WTC11 (cell line): ENCODE data around the gene AK9. TPM values are rescaled to one million over a fixed set of nuclear protein-coding genes. Genes with fewer than 3 reads are reported as not detected.

ENCODE experiments used
- ATAC-seq: fragments of 200-7000 bp; cut with Tn5 transposase; 2 replicates; pipeline ENCODE4 v1.10.0; 2021; ENCODE audit warnings: mild to moderate bottlenecking, moderate library complexity
- CTCF ChIA-PET: fragments of 300-600 bp; sonication (Branson Sonifier 250); formaldehyde crosslinking; loops from one replicate; lab custom pipeline; 2021; ENCODE audit warnings: antibody characterized with exemption; lab: Charles Lee
- POLR2A ChIA-PET: fragments of 350-600 bp; sonication (Branson Sonifier 250); formaldehyde crosslinking; loops from one replicate; lab custom pipeline; 2021; ENCODE audit warnings: antibody characterized with exemption; lab: Charles Lee
- DNase-seq: peaks from one replicate; pipeline ENCODE4 v3.0.0; 2021; ENCODE audit warnings: low spot score
- H3K27ac Mint-ChIP-seq: 2 replicates; pipeline ENCODE4 v1.8.0; 2021; ENCODE audit warnings: mixed read lengths
- H3K27me3 Mint-ChIP-seq: 2 replicates; pipeline ENCODE4 v1.8.0; 2021; ENCODE audit warnings: low read depth, mild to moderate bottlenecking, moderate library complexity, mixed read lengths
- H3K36me3 Mint-ChIP-seq: 2 replicates; pipeline ENCODE4 v1.8.0; 2021; ENCODE audit warnings: mixed read lengths
- H3K4me1 Mint-ChIP-seq: 2 replicates; pipeline ENCODE4 v1.8.0; 2022; ENCODE audit warnings: mixed read lengths
- H3K4me3 Mint-ChIP-seq: 2 replicates; pipeline ENCODE4 v1.8.0; 2021; ENCODE audit warnings: mild to moderate bottlenecking, moderate library complexity, mixed read lengths
- H3K9me3 Mint-ChIP-seq: 2 replicates; pipeline ENCODE4 v1.8.0; 2021; ENCODE audit warnings: mixed read lengths
- AFF4 ChIP-seq: sonication (generic); formaldehyde crosslinking; IDR thresholded peaks from 2 replicates; pipeline ENCODE4 v1.8.1; 2023; ENCODE audit warnings: mild to moderate bottlenecking, missing genetic modification reagents, borderline replicate concordance
- AR ChIP-seq: fragments of 250-450 bp; sonication (Bioruptor Pico); IDR thresholded peaks from 2 replicates; pipeline ENCODE4 v1.9.0; 2021; ENCODE audit warnings: mild to moderate bottlenecking
- CBFB ChIP-seq: sonication (generic); formaldehyde crosslinking; IDR thresholded peaks from 2 replicates; pipeline ENCODE4 v1.8.1; 2022; ENCODE audit warnings: mild to moderate bottlenecking, low read depth, missing genetic modification reagents
- E2F4 ChIP-seq: sonication (generic); formaldehyde crosslinking; IDR thresholded peaks from 2 replicates; pipeline ENCODE4 v1.8.1; 2022; ENCODE audit warnings: low read depth, mild to moderate bottlenecking, moderate library complexity, missing genetic modification reagents, borderline replicate concordance
- ELF4 ChIP-seq: sonication (generic); formaldehyde crosslinking; IDR thresholded peaks from 2 replicates; pipeline ENCODE4 v1.8.1; 2022; ENCODE audit warnings: low read depth, mild to moderate bottlenecking, moderate library complexity, missing genetic modification reagents
- FOXJ3 ChIP-seq: sonication (generic); formaldehyde crosslinking; IDR thresholded peaks from 2 replicates; pipeline ENCODE4 v1.9.0; 2021; ENCODE audit warnings: missing genetic modification reagents, mild to moderate bottlenecking, borderline replicate concordance
- FOXP4 ChIP-seq: sonication (generic); formaldehyde crosslinking; IDR thresholded peaks from 2 replicates; pipeline ENCODE4 v1.8.0; 2022; ENCODE audit warnings: mild to moderate bottlenecking, missing genetic modification reagents
- KAT7 ChIP-seq: sonication (generic); formaldehyde crosslinking; IDR thresholded peaks from 2 replicates; pipeline ENCODE4 v1.8.1; 2023; ENCODE audit warnings: missing genetic modification reagents, mild to moderate bottlenecking, borderline replicate concordance
- MLX ChIP-seq: sonication (generic); formaldehyde crosslinking; IDR thresholded peaks from 2 replicates; pipeline ENCODE4 v1.8.1; 2023; ENCODE audit warnings: mild to moderate bottlenecking, missing genetic modification reagents, moderate library complexity
- SMAD4 ChIP-seq: sonication (generic); formaldehyde crosslinking; IDR thresholded peaks from 2 replicates; pipeline ENCODE4 v1.8.0; 2022; ENCODE audit warnings: mild to moderate bottlenecking, missing genetic modification reagents
- ZBTB21 ChIP-seq: sonication (generic); formaldehyde crosslinking; IDR thresholded peaks from 2 replicates; pipeline ENCODE4 v1.8.1; 2023; ENCODE audit warnings: mild to moderate bottlenecking, missing genetic modification reagents, borderline replicate concordance
- ZBTB43 ChIP-seq: sonication (generic); formaldehyde crosslinking; IDR thresholded peaks from 2 replicates; pipeline ENCODE4 v1.8.1; 2023; ENCODE audit warnings: mild to moderate bottlenecking, missing genetic modification reagents
- ZNF219 ChIP-seq: sonication (generic); formaldehyde crosslinking; IDR thresholded peaks from 2 replicates; pipeline ENCODE4 v1.8.0; 2023; ENCODE audit warnings: missing genetic modification reagents, mild to moderate bottlenecking, borderline replicate concordance
- ZNF425 ChIP-seq: fragments of 250-450 bp; sonication (Bioruptor Pico); conservative IDR thresholded peaks from 2 replicates; pipeline ENCODE4 v1.9.0; 2021; ENCODE audit warnings: mild to moderate bottlenecking
- ZNF512 ChIP-seq: sonication (generic); formaldehyde crosslinking; IDR thresholded peaks from 2 replicates; pipeline ENCODE4 v1.8.1; 2022; ENCODE audit warnings: missing genetic modification reagents, borderline replicate concordance
- total RNA-seq: library from RNA; stranded (reverse); gene quantifications from 3 replicates; pipeline ENCODE4 v1.2.3, GENCODE V29; 2021

The AK9 gene
- total RNA-seq, 1 experiment from 2014 or later = 3.7 TPM

GRCh38 chr6:109660526-109661320 lies 30.3 kb downstream of the AK9 start:
- DNase-seq (no peak), ATAC-seq (no peak)
- no peaks in the 10 kb centered on the region for H3K4me1 Mint-ChIP-seq
- no peak for TF ChIP-seq ZNF219
- TF ChIP-seq AR (CRISPR knock-in tag) = no peak
- TF ChIP-seq FOXJ3 (CRISPR knock-in tag) = no peak
- TF ChIP-seq ZBTB21 (CRISPR knock-in tag) = no peak
- TF ChIP-seq ZNF425 (CRISPR knock-in tag) = no peak
- no peak for TF ChIP-seq ELF4 (CRISPR knock-in tag)
- no peak for TF ChIP-seq AFF4 (CRISPR knock-in tag)
- TF ChIP-seq KAT7 (CRISPR knock-in tag) = no peak
- CTCF ChIA-PET = no interaction called here
- H3K27ac Mint-ChIP-seq = no peak overlapping the region
- H3K36me3 Mint-ChIP-seq = no peaks in the 10 kb centered on the region
- POLR2A ChIA-PET = no interaction called here
- H3K9me3 Mint-ChIP-seq = no peaks in the 10 kb centered on the region
- no peaks in the 10 kb centered on the region for H3K27me3 Mint-ChIP-seq
- H3K4me3 Mint-ChIP-seq = no peak overlapping the region

- ATAC-seq = no peak
- ChIA-PET CTCF (no interaction called here), POLR2A (no interaction called here)
- Mint-ChIP-seq H3K27me3 (no peaks in the 10 kb centered on the region; the same call in none of the 2 replicates), H3K9me3 (no peaks in the 10 kb centered on the region), H3K4me3 (no peak overlapping the region), H3K4me1 (no peaks in the 10 kb centered on the region), H3K36me3 (no peaks in the 10 kb centered on the region), H3K27ac (no peak overlapping the region)
- DNase-seq = no peak
- TF ChIP-seq MLX (CRISPR knock-in tag) (no peak), ZNF512 (CRISPR knock-in tag) (no peak), CBFB (CRISPR knock-in tag) (no peak), E2F4 (no peak), SMAD4 (CRISPR knock-in tag) (no peak), ZBTB43 (CRISPR knock-in tag) (no peak), FOXP4 (CRISPR knock-in tag) (no peak)
Observed at GRCh38 chr6:109655761-109656262, 35.2 kb downstream of the AK9 start.
